Skeletal muscle satellite cell (primary cell): Measurements from ENCODE around the gene LNX1.

ENCODE experiments used
- H3K27me3 ChIP-seq: 2 replicates; pipeline ENCODE4 v1.7.0; 2013; ENCODE audit warnings: low read length; ENCODE audit not compliant: control insufficient read depth, insufficient read depth
- H3K36me3 ChIP-seq: 2 replicates; pipeline ENCODE4 v1.7.0; 2013; ENCODE audit warnings: mild to moderate bottlenecking, control low read depth, low read length; ENCODE audit not compliant: insufficient read depth
- H3K4me1 ChIP-seq: 2 replicates; pipeline ENCODE4 v1.7.0; 2013; ENCODE audit warnings: low read length; ENCODE audit not compliant: control insufficient read depth, insufficient read depth
- H3K4me2 ChIP-seq: 2 replicates; pipeline ENCODE4 v1.7.0; 2013; ENCODE audit warnings: mild to moderate bottlenecking, low read length
- H3K4me3 ChIP-seq: 2 replicates; pipeline ENCODE4 v1.7.0; 2013; ENCODE audit warnings: low read length
- H3K9ac ChIP-seq: 2 replicates; pipeline ENCODE4 v1.7.0; 2013; ENCODE audit warnings: mild to moderate bottlenecking, low read depth, low read length, moderate library complexity
- H3K9me3 ChIP-seq: replicated peaks from 2 replicates; pipeline ENCODE4 v1.7.0; 2013; ENCODE audit warnings: mild to moderate bottlenecking, control low read depth, low read length

The LNX1 gene

DNA sequence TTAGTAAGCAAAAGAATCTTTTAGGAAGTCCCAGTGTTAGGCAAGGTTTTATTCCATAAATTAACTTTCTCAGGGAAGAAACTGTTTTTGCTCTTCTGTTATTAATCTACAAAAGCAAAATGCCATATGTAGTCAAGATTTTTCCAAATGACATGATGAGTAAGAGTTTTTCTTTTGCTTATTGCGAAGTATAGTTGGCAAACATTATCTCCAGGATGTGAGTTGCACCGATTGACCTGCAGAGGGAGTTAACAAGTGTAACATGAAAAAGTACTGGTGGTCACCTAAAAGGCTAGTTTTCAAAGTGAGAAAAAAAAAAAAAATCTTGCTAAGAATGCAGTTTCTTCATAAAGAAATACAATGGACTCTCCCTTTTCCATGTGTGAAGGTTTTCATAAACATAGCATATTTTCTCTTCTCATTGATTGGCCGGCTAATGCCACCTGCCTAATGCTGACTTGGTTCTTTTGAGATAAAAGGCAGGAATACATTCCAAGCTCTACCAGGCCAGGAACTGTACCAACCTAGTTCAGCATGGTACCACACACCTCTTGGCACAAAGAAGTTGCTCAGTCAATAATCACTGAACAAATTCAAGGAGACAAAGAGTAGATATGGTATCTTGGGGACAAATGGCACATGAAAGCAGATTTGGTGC, 100.2 kb downstream of the LNX1 start:
- Histone ChIP-seq H3K4me2 (peak overlapping the region; percentile 38), H3K36me3 (no peaks in the 10 kb centered on the region), H3K9me3 (no peaks in the 10 kb centered on the region), H3K4me3 (no peak overlapping the region), H3K9ac (peak overlapping the region; percentile 40), H3K27me3 (no peaks in the 10 kb centered on the region), H3K4me1 (peaks cover 28% of the 10 kb centered on the region)

DNA sequence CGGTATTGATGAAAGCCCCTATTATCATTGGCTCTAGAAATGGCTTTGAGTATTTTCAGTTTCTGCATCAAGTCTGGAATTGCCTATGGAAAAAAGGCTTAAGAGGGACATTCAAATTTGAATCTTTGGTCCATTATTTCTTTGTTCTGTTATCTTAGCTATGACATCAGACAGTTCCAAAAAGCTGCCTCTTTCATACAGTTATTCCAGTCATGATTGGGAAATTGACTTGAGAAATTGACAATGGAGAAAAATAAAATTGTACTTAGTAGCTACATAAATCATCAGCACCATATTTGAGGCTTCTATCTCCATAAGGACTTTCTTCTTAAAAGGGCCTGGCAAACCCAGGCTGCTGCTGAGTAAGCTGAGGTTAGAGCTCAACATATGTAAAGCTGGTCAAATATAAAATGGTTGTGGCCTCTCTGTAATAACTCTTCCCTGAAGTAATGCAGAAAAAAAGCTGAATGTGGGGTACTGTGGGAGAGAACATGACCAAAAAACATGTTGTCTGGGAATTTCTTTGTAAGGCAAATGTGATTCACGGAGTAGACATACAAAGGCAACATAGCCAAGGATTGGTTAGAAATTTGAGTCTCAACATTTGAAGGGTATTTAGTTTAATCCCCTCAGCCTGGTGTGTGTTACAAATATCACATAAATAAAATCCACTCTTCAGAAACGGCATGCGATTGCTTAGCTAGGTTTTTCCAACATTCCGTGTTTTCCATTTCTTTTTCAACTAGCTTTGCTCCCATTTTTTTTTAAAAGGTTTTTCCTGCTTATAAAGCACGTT, 100.9 kb downstream of the LNX1 start:
- Histone ChIP-seq H3K9ac (peak overlapping the region; percentile 40), H3K9me3 (no peaks in the 10 kb centered on the region), H3K27me3 (no peaks in the 10 kb centered on the region), H3K4me1 (peaks cover 28% of the 10 kb centered on the region), H3K4me3 (no peak overlapping the region), H3K36me3 (no peaks in the 10 kb centered on the region), H3K4me2 (peak overlapping the region; percentile 38)

DNA sequence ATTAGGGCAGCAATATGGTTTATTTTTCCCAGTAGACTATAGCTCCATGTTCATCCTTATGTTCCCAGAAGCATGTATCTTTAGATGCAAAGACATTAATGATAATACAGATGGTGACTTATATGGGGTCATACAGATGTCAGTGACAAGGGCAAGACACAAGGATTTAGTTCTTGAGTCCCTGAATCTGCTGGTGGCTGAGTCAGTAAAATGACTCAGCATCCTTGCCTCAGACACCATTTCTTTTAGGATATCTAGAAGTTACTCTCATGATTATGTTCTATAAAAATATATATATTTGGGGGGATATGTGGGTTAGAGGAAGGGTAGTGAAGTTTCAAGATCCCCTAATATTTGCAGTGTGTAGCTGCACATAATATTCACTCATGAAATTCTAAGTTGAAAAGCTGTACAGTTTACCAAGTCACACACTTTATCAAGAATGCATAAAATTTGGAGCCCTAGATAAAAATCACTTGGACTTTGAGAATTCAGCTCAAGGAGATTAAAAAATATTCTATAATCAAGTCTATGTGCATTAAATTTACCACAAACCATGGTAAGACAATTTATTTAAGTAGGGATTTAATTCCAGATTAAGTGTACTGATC, 101.9 kb downstream of the LNX1 start:
- Histone ChIP-seq H3K4me2 (no peak overlapping the region), H3K4me1 (peaks cover 28% of the 10 kb centered on the region), H3K9me3 (no peaks in the 10 kb centered on the region), H3K4me3 (no peak overlapping the region), H3K27me3 (no peaks in the 10 kb centered on the region), H3K36me3 (no peaks in the 10 kb centered on the region), H3K9ac (no peak overlapping the region)

DNA sequence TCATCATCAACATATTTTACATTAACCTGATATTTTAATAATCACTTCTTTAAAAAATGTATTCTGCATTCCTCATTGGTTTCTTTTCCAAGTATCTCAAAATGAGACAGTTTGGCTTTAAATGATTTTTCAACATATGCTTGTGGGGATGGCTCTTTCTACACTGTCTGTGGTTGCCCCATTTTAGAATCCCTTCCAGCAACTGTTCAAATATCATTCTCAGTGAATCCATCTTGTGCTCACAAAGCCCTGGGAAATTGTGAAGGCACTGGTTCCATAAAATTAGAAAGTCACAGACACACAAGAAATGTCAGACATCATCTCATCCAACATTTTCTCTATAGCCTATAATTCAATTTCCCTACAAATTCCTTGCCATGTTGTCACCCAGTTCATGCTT, 103.5 kb downstream of the LNX1 start:
- no peak overlapping the region for H3K4me3 ChIP-seq
- no peak overlapping the region for H3K4me2 ChIP-seq
- H3K27me3 ChIP-seq: no peaks in the 10 kb centered on the region
- no peaks in the 10 kb centered on the region for H3K36me3 ChIP-seq
- H3K4me1 ChIP-seq: peaks cover 28% of the 10 kb centered on the region
- no peaks in the 10 kb centered on the region for H3K9me3 ChIP-seq
- H3K9ac ChIP-seq: no peak overlapping the region

DNA sequence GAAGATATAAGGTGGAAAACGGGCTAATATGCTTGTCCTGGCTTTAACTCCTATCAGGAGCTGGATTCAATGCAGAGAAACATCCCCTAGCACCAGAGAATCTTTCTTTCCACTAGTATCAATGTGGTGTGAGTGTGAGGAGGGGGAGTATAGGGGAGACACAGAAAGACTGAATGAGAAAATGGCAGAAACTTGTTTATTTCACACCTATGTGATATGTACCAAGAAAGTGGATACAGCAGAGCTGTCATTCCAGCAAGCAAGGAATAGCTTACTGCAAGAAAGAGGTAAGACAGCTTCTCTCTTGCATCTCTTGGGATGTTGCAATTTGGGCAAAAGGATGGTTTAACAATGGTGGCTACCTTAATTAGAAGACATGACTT, 105.6 kb downstream of the LNX1 start:
- H3K4me2 ChIP-seq: no peak overlapping the region
- H3K27me3 ChIP-seq: no peaks in the 10 kb centered on the region
- no peak overlapping the region for H3K4me3 ChIP-seq
- H3K9ac ChIP-seq: no peak overlapping the region
- H3K9me3 ChIP-seq: no peaks in the 10 kb centered on the region
- no peaks in the 10 kb centered on the region for H3K36me3 ChIP-seq
- H3K4me1 ChIP-seq: peaks cover 29% of the 10 kb centered on the region

DNA sequence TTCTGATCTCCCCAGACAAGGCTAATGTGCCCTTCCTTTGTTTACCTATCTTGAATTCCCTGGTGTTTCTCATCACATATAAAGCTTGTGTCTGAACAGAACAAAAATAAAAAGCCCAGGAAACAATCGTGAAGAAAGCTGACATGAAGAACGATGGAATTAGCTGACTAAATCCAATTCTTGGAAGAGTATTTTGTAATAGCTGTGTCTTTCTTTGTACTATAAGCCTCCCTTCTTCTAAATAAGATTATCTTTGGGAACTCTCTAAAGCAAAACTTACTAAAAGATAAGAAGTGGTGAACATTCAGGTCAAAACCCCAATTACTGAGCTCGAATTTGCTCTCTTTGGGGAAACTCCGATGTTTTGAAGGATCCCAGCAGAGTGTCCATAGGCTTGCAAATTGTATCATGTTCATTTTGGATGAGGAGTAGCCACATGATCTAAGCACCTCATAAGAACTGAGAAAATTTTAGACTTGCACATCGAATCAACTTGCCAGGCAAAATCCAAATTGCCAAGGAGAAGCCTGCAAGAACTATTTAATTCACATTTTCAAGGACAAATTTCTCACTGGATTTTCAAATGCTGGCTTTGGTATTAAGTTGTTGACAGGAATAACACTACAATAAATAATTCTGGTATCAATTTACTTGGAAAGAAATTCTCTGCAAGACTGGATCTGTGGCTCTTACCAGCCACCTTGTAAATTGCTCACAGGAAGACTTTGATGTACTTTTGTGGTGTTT, 106.2 kb downstream of the LNX1 start:
- Histone ChIP-seq H3K27me3 (no peaks in the 10 kb centered on the region), H3K4me2 (no peak overlapping the region), H3K4me1 (peaks cover 29% of the 10 kb centered on the region), H3K4me3 (no peak overlapping the region), H3K9ac (no peak overlapping the region), H3K36me3 (no peaks in the 10 kb centered on the region), H3K9me3 (no peaks in the 10 kb centered on the region)

DNA sequence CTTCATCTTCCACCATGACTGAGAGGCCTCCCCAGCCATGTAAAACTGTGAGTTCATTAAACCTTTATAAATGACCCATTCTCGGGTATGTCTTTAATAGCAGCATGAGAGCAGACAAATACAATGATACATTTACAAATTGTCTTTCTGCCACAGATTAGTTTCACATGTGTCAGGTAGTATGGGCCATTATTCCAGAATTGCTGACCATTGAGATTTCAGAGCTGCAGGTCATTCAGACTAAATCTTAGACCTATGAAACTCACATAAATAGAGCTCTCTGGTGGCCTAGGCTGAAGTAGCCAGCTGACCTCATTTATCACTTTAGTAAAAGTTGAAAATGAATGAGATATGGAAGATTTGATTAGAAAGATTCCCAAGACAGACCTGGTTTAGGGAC, 108.0 kb downstream of the LNX1 start:
- no peak overlapping the region for H3K4me2 ChIP-seq
- no peak overlapping the region for H3K4me3 ChIP-seq
- peaks cover 30% of the 10 kb centered on the region for H3K4me1 ChIP-seq
- no peaks in the 10 kb centered on the region for H3K27me3 ChIP-seq
- H3K9me3 ChIP-seq: no peaks in the 10 kb centered on the region
- H3K36me3 ChIP-seq: no peaks in the 10 kb centered on the region
- no peak overlapping the region for H3K9ac ChIP-seq

DNA sequence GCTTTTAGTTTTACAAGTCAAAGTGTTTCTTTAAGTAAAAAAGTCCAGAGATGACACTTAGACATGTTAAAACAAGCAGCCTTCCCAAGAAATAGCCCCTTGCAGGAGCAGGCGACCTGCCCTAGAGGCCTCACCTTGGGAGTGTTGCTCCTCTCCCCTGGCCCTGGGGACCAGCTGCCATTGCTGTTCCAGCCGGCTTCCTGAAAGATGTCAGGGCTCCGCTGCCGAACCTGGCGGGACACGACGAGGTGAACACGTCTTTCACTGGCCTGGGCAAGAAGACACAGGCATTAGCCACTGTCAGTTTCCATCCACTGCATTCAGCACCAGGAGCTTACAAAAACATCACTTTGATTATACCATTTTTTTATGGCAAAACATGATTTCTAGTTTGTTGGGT, 109.7 kb downstream of the LNX1 start:
- Histone ChIP-seq H3K4me2 (no peak overlapping the region), H3K4me1 (peaks cover 46% of the 10 kb centered on the region), H3K4me3 (no peak overlapping the region), H3K9ac (no peak overlapping the region), H3K9me3 (no peaks in the 10 kb centered on the region), H3K27me3 (no peaks in the 10 kb centered on the region), H3K36me3 (no peaks in the 10 kb centered on the region)

DNA sequence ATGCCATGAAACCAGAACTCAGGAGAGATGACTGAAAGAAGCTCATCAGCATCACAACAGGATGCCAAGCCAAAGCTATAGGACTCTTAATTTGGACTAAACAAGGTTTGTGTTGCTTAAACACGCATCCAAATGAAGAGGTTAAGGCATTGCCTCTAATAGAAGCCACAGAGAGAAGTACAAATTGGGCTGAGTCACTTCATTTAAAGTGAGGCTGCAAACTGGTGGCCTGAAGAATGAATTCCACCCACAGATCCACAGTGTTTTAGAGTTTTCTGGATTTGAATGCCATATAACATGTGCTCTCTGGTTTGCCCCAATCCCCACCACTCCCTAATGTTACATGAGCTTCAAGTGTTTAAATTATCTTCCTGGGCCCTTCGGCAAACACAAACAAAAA, 110.4 kb downstream of the LNX1 start:
- no peak overlapping the region for H3K4me3 ChIP-seq
- H3K9ac ChIP-seq: no peak overlapping the region
- no peaks in the 10 kb centered on the region for H3K9me3 ChIP-seq
- no peak overlapping the region for H3K4me2 ChIP-seq
- H3K27me3 ChIP-seq: no peaks in the 10 kb centered on the region
- H3K36me3 ChIP-seq: no peaks in the 10 kb centered on the region
- peaks cover 51% of the 10 kb centered on the region for H3K4me1 ChIP-seq

DNA sequence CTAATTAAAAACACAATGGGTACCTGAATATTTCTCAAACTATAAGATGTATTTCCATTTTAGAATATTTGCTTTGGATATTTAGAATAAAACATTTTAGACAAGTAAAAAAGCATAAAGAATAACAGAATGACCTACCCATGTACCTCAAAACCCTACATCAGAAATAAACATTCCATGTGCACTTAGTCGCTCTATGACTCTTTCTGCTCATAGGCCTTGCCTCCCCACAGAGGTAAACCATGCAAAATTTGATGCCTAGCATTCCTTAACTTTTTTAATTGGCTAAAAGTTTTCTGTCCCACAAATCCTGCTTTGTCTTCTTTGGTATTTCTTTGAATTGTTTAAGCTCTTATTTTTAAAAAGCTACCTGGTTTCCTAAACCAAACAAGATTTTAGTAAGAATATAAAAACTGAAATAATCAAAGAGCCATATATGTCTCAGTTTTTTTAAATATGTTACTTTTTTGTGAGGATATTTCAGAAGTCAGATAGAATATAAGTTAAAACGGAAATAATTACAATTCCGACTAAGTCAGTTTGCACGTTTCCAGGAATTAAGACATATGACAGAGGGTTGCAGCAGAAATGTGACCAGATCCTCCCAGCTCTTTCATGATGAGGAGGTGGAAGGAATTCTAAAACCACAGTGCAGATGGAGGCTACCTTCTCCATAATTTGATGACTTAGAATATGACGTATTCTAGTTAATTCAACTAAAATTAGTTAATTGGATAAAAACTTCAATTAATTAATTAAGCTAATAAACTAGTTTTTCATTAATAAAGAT, 111.4 kb downstream of the LNX1 start:
- Histone ChIP-seq H3K9ac (peak overlapping the region; percentile 38), H3K4me3 (no peak overlapping the region), H3K36me3 (peaks cover 2% of the 10 kb centered on the region), H3K27me3 (no peaks in the 10 kb centered on the region), H3K9me3 (no peaks in the 10 kb centered on the region), H3K4me1 (peaks cover 57% of the 10 kb centered on the region), H3K4me2 (peak overlapping the region; percentile 30)
